ENCODE data around the gene LAMC1. TPM values are rescaled to one million over a fixed set of nuclear protein-coding genes. Genes with fewer than 3 reads are reported as not detected.

LAMC1 gene
- polyA plus RNA-seq, 2 donors: 7.0 to 17.6 TPM

- peak overlapping the region in 1 of 2 donors; percentile 28 for H3K4me3 ChIP-seq (ENCODE audit: low read depth in 1 of 2, low read length in 2 of 2)
Measured at GRCh38 chr1:183027031-183027430, 3.8 kb downstream of the LAMC1 start.

GRCh38 chr1:183027791-183028190 is 4.6 kb downstream of the LAMC1 start:
- H3K4me1 ChIP-seq (ENCODE audit: control insufficient read depth in 2 of 2, insufficient read depth in 2 of 2, low read length in 1 of 2): no peaks in the 10 kb centered on the region
- H3K27me3 ChIP-seq (ENCODE audit: control insufficient read depth in 1 of 2, insufficient read depth in 2 of 2, low read length in 2 of 2): no peaks in the 10 kb centered on the region

More at GRCh38 chr1:183027031-183027430, 3.8 kb downstream of the LAMC1 start:
- no peaks in the 10 kb centered on the region for H3K36me3 ChIP-seq (ENCODE audit: control insufficient read depth in 2 of 2, insufficient read depth in 2 of 2, low read length in 1 of 2)
- WGBS, 2 donors: 27 to 48% methylated on average over 3 of the region's 3 CpGs
- no peaks in the 10 kb centered on the region for H3K9me3 ChIP-seq (ENCODE audit: control insufficient read depth in 2 of 2, insufficient read depth in 1 of 2, low read depth in 1 of 2, low read length in 1 of 2)
- H3K27ac ChIP-seq (ENCODE audit: low read depth in 2 of 2, low read length in 1 of 2): no peak overlapping the region
- H3K27me3 ChIP-seq (ENCODE audit: control insufficient read depth in 1 of 2, insufficient read depth in 2 of 2, low read length in 2 of 2): no peaks in the 10 kb centered on the region
- H3K4me1 ChIP-seq (ENCODE audit: control insufficient read depth in 2 of 2, insufficient read depth in 2 of 2, low read length in 1 of 2): no peaks in the 10 kb centered on the region

GRCh38 chr1:183029591-183030000 is 6.4 kb downstream of the LAMC1 start:
- Histone ChIP-seq H3K27me3 (ENCODE audit: control insufficient read depth in 1 of 2, insufficient read depth in 2 of 2, low read length in 2 of 2) (no peaks in the 10 kb centered on the region), H3K27ac (ENCODE audit: low read depth in 2 of 2, low read length in 1 of 2) (no peak overlapping the region), H3K9me3 (ENCODE audit: control insufficient read depth in 2 of 2, insufficient read depth in 1 of 2, low read depth in 1 of 2, low read length in 1 of 2) (no peaks in the 10 kb centered on the region), H3K4me3 (ENCODE audit: low read depth in 1 of 2, low read length in 2 of 2) (no peak overlapping the region), H3K36me3 (ENCODE audit: control insufficient read depth in 2 of 2, insufficient read depth in 2 of 2, low read length in 1 of 2) (no peaks in the 10 kb centered on the region), H3K4me1 (ENCODE audit: control insufficient read depth in 2 of 2, insufficient read depth in 2 of 2, low read length in 1 of 2) (no peaks in the 10 kb centered on the region)
- WGBS, 2 donors: 36 to 45% methylated on average over 3 of the region's 3 CpGs

More at GRCh38 chr1:183027791-183028190, 4.6 kb downstream of the LAMC1 start:
- Histone ChIP-seq H3K36me3 (ENCODE audit: control insufficient read depth in 2 of 2, insufficient read depth in 2 of 2, low read length in 1 of 2) (no peaks in the 10 kb centered on the region), H3K27ac (ENCODE audit: low read depth in 2 of 2, low read length in 1 of 2) (no peak overlapping the region), H3K4me3 (ENCODE audit: low read depth in 1 of 2, low read length in 2 of 2) (peak overlapping the region in 1 of 2 donors; percentile 7), H3K9me3 (ENCODE audit: control insufficient read depth in 2 of 2, insufficient read depth in 1 of 2, low read depth in 1 of 2, low read length in 1 of 2) (no peaks in the 10 kb centered on the region)

GRCh38 chr1:183030053-183030452 is 6.8 kb downstream of the LAMC1 start:
- Histone ChIP-seq H3K9me3 (ENCODE audit: control insufficient read depth in 2 of 2, insufficient read depth in 1 of 2, low read depth in 1 of 2, low read length in 1 of 2) (no peaks in the 10 kb centered on the region), H3K4me1 (ENCODE audit: control insufficient read depth in 2 of 2, insufficient read depth in 2 of 2, low read length in 1 of 2) (no peaks in the 10 kb centered on the region), H3K36me3 (ENCODE audit: control insufficient read depth in 2 of 2, insufficient read depth in 2 of 2, low read length in 1 of 2) (no peaks in the 10 kb centered on the region), H3K4me3 (ENCODE audit: low read depth in 1 of 2, low read length in 2 of 2) (no peak overlapping the region), H3K27ac (ENCODE audit: low read depth in 2 of 2, low read length in 1 of 2) (no peak overlapping the region), H3K27me3 (ENCODE audit: control insufficient read depth in 1 of 2, insufficient read depth in 2 of 2, low read length in 2 of 2) (no peaks in the 10 kb centered on the region)
- 57 to 69% methylated on average over 1 of the region's 1 CpG for WGBS, 2 donors

GRCh38 chr1:183032122-183032921 is 9.1 kb downstream of the LAMC1 start:
- no peaks in the 10 kb centered on the region for H3K9me3 ChIP-seq (ENCODE audit: control insufficient read depth in 2 of 2, insufficient read depth in 1 of 2, low read depth in 1 of 2, low read length in 1 of 2)
- no peak overlapping the region for H3K27ac ChIP-seq (ENCODE audit: low read depth in 2 of 2, low read length in 1 of 2)
- H3K4me3 ChIP-seq (ENCODE audit: low read depth in 1 of 2, low read length in 2 of 2): no peak overlapping the region
- H3K4me1 ChIP-seq (ENCODE audit: control insufficient read depth in 2 of 2, insufficient read depth in 2 of 2, low read length in 1 of 2): no peaks in the 10 kb centered on the region
- H3K36me3 ChIP-seq (ENCODE audit: control insufficient read depth in 2 of 2, insufficient read depth in 2 of 2, low read length in 1 of 2): no peaks in the 10 kb centered on the region
- 57 to 74% methylated on average over 5 of the region's 5 CpGs for WGBS, 2 donors
- H3K27me3 ChIP-seq (ENCODE audit: control insufficient read depth in 1 of 2, insufficient read depth in 2 of 2, low read length in 2 of 2): no peaks in the 10 kb centered on the region

- no peaks in the 10 kb centered on the region for H3K27me3 ChIP-seq (ENCODE audit: control insufficient read depth in 1 of 2, insufficient read depth in 2 of 2, low read length in 2 of 2)
Measured at GRCh38 chr1:183033205-183033604, 10.0 kb downstream of the LAMC1 start.

GRCh38 chr1:183034682-183035081 is 11.5 kb downstream of the LAMC1 start:
- H3K4me1 ChIP-seq (ENCODE audit: control insufficient read depth in 2 of 2, insufficient read depth in 2 of 2, low read length in 1 of 2): no peaks in the 10 kb centered on the region
- WGBS, 2 donors: 69 to 77% methylated on average over 3 of the region's 3 CpGs
- no peak overlapping the region for H3K27ac ChIP-seq (ENCODE audit: low read depth in 2 of 2, low read length in 1 of 2)
- H3K4me3 ChIP-seq (ENCODE audit: low read depth in 1 of 2, low read length in 2 of 2): no peak overlapping the region
- no peaks in the 10 kb centered on the region for H3K27me3 ChIP-seq (ENCODE audit: control insufficient read depth in 1 of 2, insufficient read depth in 2 of 2, low read length in 2 of 2)
- no peaks in the 10 kb centered on the region for H3K36me3 ChIP-seq (ENCODE audit: control insufficient read depth in 2 of 2, insufficient read depth in 2 of 2, low read length in 1 of 2)
- no peaks in the 10 kb centered on the region for H3K9me3 ChIP-seq (ENCODE audit: control insufficient read depth in 2 of 2, insufficient read depth in 1 of 2, low read depth in 1 of 2, low read length in 1 of 2)

More at GRCh38 chr1:183033205-183033604, 10.0 kb downstream of the LAMC1 start:
- Histone ChIP-seq H3K4me1 (ENCODE audit: control insufficient read depth in 2 of 2, insufficient read depth in 2 of 2, low read length in 1 of 2) (no peaks in the 10 kb centered on the region), H3K9me3 (ENCODE audit: control insufficient read depth in 2 of 2, insufficient read depth in 1 of 2, low read depth in 1 of 2, low read length in 1 of 2) (no peaks in the 10 kb centered on the region), H3K4me3 (ENCODE audit: low read depth in 1 of 2, low read length in 2 of 2) (no peak overlapping the region), H3K36me3 (ENCODE audit: control insufficient read depth in 2 of 2, insufficient read depth in 2 of 2, low read length in 1 of 2) (no peaks in the 10 kb centered on the region), H3K27ac (ENCODE audit: low read depth in 2 of 2, low read length in 1 of 2) (no peak overlapping the region)
- WGBS, 2 donors: 75 to 84% methylated on average over 2 of the region's 2 CpGs

- H3K27me3 ChIP-seq (ENCODE audit: control insufficient read depth in 1 of 2, insufficient read depth in 2 of 2, low read length in 2 of 2): no peaks in the 10 kb centered on the region
- WGBS, 2 donors: 73 to 77% methylated on average over 4 of the region's 4 CpGs
- H3K9me3 ChIP-seq (ENCODE audit: control insufficient read depth in 2 of 2, insufficient read depth in 1 of 2, low read depth in 1 of 2, low read length in 1 of 2): no peaks in the 10 kb centered on the region
- no peaks in the 10 kb centered on the region for H3K4me1 ChIP-seq (ENCODE audit: control insufficient read depth in 2 of 2, insufficient read depth in 2 of 2, low read length in 1 of 2)
- H3K36me3 ChIP-seq (ENCODE audit: control insufficient read depth in 2 of 2, insufficient read depth in 2 of 2, low read length in 1 of 2): no peaks in the 10 kb centered on the region
- no peak overlapping the region for H3K27ac ChIP-seq (ENCODE audit: low read depth in 2 of 2, low read length in 1 of 2)
- no peak overlapping the region for H3K4me3 ChIP-seq (ENCODE audit: low read depth in 1 of 2, low read length in 2 of 2)
Measured at GRCh38 chr1:183038333-183038866, 15.2 kb downstream of the LAMC1 start.

- H3K9me3 ChIP-seq (ENCODE audit: control insufficient read depth in 2 of 2, insufficient read depth in 1 of 2, low read depth in 1 of 2, low read length in 1 of 2): no peaks in the 10 kb centered on the region
- H3K36me3 ChIP-seq (ENCODE audit: control insufficient read depth in 2 of 2, insufficient read depth in 2 of 2, low read length in 1 of 2): no peaks in the 10 kb centered on the region
- H3K4me3 ChIP-seq (ENCODE audit: low read depth in 1 of 2, low read length in 2 of 2): no peak overlapping the region
- H3K27ac ChIP-seq (ENCODE audit: low read depth in 2 of 2, low read length in 1 of 2): no peak overlapping the region
- no peaks in the 10 kb centered on the region for H3K4me1 ChIP-seq (ENCODE audit: control insufficient read depth in 2 of 2, insufficient read depth in 2 of 2, low read length in 1 of 2)
- 87 to 88% methylated on average over 4 of the region's 4 CpGs for WGBS, 2 donors
- no peaks in the 10 kb centered on the region for H3K27me3 ChIP-seq (ENCODE audit: control insufficient read depth in 1 of 2, insufficient read depth in 2 of 2, low read length in 2 of 2)
Measured at GRCh38 chr1:183038913-183039312, 15.7 kb downstream of the LAMC1 start.

GRCh38 chr1:183039330-183039729 is 16.1 kb downstream of the LAMC1 start:
- WGBS, 2 donors: 80% methylated on average over 4 of the region's 4 CpGs
- no peak overlapping the region for H3K27ac ChIP-seq (ENCODE audit: low read depth in 2 of 2, low read length in 1 of 2)
- H3K27me3 ChIP-seq (ENCODE audit: control insufficient read depth in 1 of 2, insufficient read depth in 2 of 2, low read length in 2 of 2): no peaks in the 10 kb centered on the region
- H3K9me3 ChIP-seq (ENCODE audit: control insufficient read depth in 2 of 2, insufficient read depth in 1 of 2, low read depth in 1 of 2, low read length in 1 of 2): no peaks in the 10 kb centered on the region
- H3K4me3 ChIP-seq (ENCODE audit: low read depth in 1 of 2, low read length in 2 of 2): no peak overlapping the region
- H3K36me3 ChIP-seq (ENCODE audit: control insufficient read depth in 2 of 2, insufficient read depth in 2 of 2, low read length in 1 of 2): no peaks in the 10 kb centered on the region
- H3K4me1 ChIP-seq (ENCODE audit: control insufficient read depth in 2 of 2, insufficient read depth in 2 of 2, low read length in 1 of 2): no peaks in the 10 kb centered on the region

Measured in esophagus (tissue), 2 donors.